Hypothalamus (tissue), 51 donors: ENCODE results near the gene B3GALNT2.
"Not testable (repeated sequence)": the region's sequence is repeated elsewhere in the genome, so short reads cannot be mapped to it uniquely, and the experiment has no call there.

Source experiments
- DNase-seq, 51 donors: peaks; one replicate each; lab custom pipeline; 2025; lab: John Stamatoyannopoulos, UW

The B3GALNT2 gene

GRCh38 chr1:235504494-235505222, 406 bp upstream of the B3GALNT2 start:
- peak; percentile 89 to 99 (median 99) for DNase-seq

DNA sequence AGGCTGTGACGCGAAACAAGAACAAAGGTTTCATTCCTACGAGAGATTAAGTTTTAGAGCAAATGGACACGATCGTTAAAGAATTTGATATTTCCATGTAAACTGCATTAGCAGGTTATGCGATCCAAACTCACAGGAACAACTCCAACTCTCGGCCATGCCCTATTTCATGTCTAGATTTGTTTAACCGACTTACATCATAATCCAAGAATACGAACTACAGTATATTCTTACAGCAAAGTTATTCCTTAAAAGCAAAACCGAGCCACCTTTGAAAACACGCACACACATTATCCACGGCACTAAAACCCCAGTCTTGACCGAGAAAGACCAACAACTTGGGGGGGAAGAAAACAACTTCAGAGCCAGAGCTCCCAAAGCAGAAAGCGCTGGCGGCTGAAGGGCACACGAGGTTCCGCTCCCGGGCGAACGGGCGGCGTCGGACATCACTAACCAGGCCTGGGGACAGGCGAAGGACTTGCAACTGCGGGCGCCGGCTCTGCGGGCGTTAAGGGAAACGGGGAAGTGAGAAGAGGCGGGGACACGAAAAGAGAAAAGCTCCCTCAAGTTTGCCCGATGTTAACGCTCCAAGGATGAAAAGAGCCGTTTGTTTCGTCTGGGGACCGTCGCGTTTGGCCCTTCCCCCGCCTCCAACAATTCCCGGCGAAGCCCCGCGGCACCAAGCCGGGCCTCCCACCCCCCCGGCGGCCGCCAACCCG, 690 bp downstream of the B3GALNT2 start:
- peak in 42 of 51 donors; percentile 3 to 78 (median 45) for DNase-seq

GRCh38 chr1:235502601-235503402, 1.4 kb downstream of the B3GALNT2 start:
- no peak for DNase-seq

GRCh38 chr1:235500971-235501540, 3.2 kb downstream of the B3GALNT2 start:
- no peak for DNase-seq

- no peak for DNase-seq
Observed at GRCh38 chr1:235495551-235495950, 8.7 kb downstream of the B3GALNT2 start.

GRCh38 chr1:235495030-235495429, 9.2 kb downstream of the B3GALNT2 start:
- DNase-seq, result no peak

DNA sequence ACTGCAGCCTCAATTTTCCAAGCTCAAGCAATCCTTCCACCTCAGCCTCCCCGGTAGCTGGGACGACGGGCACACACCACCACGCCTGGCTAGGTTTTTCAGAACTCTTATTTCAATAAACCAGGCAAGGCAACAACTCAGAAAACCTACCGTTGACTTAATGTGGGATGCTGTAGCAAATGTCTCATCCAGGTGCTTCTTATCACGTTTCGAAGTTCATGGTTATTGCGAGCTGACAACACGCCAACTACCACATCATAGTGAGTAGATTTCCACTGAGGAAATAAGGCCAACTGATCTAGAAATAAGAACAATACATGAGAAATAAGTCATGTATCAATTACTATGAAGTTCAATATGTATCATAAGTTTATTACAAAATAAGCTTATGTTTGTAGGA, 9.7 kb downstream of the B3GALNT2 start:
- no peak for DNase-seq

GRCh38 chr1:235491644-235492043, 12.6 kb downstream of the B3GALNT2 start:
- no peak for DNase-seq

DNA sequence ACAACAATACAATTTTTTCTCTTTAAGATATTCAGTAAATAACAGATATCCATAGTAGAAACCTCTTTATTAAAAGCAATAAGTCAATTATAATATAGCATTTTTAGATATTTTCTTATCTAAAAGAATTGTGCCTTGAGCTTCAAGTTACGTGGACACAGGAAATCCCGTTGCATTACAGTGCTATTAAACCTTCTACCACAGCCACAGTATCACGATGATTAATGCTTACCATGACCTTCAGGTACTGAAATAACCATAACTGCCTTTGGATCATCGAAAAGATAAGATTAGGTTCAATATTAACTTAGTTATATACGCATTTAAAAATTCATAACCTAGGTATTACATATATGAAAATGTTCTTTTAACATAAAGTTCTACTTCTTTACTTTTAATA, 17.9 kb downstream of the B3GALNT2 start:
- DNase-seq, result no peak

GRCh38 chr1:235485558-235485957, 18.7 kb downstream of the B3GALNT2 start:
- DNase-seq, result no peak

- DNase-seq, result no peak
Observed at GRCh38 chr1:235483090-235483489, 21.2 kb downstream of the B3GALNT2 start.

DNA sequence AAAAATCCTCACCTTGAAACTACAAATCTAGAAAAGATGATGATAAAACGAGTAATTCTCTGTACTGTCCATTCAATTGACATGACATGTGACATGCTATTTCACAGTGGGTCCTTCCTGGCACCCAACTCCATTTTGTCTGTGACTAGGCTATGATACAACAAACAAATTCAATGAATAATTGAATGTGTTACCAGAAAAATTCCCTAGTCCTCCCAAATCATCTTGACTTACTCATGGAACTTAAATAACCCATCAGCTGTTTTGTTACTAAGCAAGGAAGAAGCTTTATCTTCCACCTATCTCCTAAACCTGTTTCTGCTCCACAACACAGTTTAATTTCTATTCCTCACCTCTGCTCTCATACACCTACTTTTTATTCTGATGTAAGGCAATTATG, 30.4 kb downstream of the B3GALNT2 start:
- no peak for DNase-seq

GRCh38 chr1:235470741-235471439, 33.4 kb downstream of the B3GALNT2 start:
- no peak for DNase-seq

DNA sequence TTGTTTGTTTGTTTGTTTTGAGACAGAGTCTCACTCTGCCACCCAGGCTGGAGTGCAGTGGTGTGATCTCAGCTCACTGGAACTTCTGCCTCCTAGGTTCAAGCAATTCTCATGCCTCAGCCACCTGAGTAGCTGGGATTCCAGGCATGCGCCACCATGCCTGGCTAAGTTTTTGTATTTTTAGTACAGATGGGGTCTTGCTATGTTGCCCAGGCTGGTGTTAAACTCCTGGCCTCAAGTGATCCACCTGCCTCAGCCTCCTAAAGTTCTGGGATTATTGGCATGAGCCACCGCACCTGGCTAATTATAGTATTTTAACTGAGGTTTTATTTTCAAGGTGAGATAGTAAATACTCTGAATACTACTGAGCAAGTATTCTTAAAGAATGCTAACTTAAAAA, 34.4 kb downstream of the B3GALNT2 start:
- not testable (repeated sequence) for DNase-seq

DNA sequence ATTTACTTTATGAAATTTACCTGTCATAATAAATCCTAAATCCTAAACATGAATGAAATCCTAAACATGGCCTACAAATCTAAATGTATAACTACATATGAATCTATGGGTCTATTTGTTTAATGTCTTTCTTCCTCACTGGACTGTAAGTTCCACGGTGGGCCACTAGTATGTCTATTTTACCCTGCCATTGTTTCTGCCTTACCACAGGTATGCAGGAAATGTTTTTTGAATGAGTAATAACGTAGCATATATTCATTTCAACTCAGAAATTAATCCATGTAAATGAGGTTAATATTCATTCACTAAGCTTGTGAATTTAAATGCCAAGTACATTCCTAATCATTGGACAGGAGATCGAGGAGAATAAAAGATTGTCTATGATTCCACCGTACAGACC, 35.3 kb downstream of the B3GALNT2 start:
- no peak for DNase-seq

GRCh38 chr1:235468004-235468403, 36.2 kb downstream of the B3GALNT2 start:
- DNase-seq, result no peak

- no peak for DNase-seq
Observed at GRCh38 chr1:235465066-235465465, 39.2 kb downstream of the B3GALNT2 start.

- not testable (repeated sequence) for DNase-seq
Observed at GRCh38 chr1:235462832-235463231, 41.4 kb downstream of the B3GALNT2 start.

- DNase-seq, result no peak
Observed at GRCh38 chr1:235461954-235462353, 42.3 kb downstream of the B3GALNT2 start.

DNA sequence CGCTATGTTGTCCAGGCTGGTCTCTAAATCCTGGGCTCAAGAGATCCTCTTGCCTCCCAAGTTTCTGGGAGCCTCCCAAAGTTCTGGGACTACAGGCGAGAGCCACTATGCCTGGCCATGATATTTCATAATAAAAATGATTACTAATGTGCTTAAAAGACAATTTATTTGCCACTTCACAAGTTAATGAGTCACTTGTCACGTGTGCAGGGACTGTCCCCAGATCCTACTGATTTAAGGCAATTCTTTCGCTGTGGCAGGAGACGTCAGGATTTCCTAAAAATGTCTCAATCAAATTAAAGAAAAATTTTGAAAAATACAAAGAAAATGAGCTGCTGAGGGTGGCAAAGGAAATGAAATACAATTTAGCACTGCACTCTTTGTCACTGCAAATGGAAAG, 43.5 kb downstream of the B3GALNT2 start:
- DNase-seq, result no peak
